ENCODE results near the gene LRRC8E.
A peak's percentile ranks its signal among the peaks of the same experiment; 100 is the strongest.

The LRRC8E gene

DNA sequence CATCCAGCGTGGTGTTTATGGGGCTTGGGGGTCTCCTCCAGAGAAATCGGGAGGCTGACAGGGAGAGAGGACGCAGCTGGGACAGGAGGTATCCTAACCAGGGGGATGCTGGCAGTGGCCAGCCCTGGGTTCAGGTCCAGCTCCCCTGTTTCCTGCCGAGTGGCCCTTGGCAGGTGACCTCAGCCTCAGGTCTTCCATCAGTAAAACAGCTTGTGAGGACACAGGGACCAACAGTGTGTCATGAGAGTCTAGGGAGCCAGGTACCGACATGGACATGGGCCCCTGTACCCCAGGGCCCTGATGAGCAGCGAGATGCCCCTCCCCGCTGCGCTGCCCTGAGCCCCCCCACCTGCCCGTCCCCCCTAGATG, 38.7 kb upstream of the LRRC8E start:
- H3K4me3 ChIP-seq (ENCODE audit: low read depth, low read length) = no peak overlapping the region
- in situ Hi-C loops (cut with HindIII; ENCODE audit: low sequenced_read_pairs) = no loop called here
- TF ChIP-seq, protein P1, sequence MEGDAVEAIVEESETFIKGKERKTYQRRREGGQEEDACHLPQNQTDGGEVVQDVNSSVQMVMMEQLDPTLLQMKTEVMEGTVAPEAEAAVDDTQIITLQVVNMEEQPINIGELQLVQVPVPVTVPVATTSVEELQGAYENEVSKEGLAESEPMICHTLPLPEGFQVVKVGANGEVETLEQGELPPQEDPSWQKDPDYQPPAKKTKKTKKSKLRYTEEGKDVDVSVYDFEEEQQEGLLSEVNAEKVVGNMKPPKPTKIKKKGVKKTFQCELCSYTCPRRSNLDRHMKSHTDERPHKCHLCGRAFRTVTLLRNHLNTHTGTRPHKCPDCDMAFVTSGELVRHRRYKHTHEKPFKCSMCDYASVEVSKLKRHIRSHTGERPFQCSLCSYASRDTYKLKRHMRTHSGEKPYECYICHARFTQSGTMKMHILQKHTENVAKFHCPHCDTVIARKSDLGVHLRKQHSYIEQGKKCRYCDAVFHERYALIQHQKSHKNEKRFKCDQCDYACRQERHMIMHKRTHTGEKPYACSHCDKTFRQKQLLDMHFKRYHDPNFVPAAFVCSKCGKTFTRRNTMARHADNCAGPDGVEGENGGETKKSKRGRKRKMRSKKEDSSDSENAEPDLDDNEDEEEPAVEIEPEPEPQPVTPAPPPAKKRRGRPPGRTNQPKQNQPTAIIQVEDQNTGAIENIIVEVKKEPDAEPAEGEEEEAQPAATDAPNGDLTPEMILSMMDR (IDR thresholded peaks at IDR 0.05; ENCODE audit: low read depth, low read length, missing control alignments) = no peak
- DNase-seq (ENCODE audit: low read depth) = no peak

DNA sequence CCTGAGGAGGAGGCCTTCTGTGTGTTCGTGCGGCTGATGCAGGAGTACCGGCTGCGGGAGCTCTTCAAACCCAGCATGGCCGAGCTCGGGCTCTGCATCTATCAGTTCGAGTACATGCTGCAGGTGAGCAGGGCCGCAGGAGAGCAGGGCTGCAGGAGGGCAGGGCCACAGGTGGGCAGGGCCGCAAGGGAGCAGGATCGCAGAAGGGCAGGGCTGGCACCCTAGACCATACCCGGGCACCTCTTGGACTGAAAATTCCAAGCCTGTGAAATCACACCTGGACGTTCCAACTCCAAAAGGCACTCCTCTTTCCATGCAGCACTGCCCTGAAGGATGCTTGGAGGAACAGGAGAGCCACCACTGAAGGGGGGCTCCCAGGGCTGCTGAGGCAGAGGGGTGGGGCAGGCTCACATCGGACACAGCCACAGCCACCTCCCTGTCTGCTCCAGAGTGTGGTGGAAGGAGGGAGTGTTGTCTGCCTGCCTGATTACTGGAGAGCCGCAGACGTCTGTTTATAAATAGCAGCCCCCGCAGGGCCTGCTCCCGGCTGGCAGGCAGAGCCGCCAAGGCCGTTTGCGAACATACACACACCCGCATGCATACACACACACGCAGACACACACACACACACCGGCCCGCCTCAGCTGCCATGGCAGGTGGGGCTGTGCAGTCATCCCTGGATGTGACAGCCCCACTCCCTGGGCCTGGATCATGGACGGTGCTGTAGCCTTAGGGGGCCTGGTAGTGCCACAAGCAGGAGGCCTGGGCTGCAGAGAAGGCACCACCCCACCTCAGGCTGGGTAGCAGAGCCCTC, 38.1 kb upstream of the LRRC8E start:
- TF ChIP-seq, protein P1 (IDR thresholded peaks at IDR 0.05; ENCODE audit: low read depth, low read length, missing control alignments) = no peak
- no peak for DNase-seq (ENCODE audit: low read depth)
- in situ Hi-C loops (cut with HindIII; ENCODE audit: low sequenced_read_pairs) = no loop called here
- H3K4me3 ChIP-seq (ENCODE audit: low read depth, low read length) = no peak overlapping the region

DNA sequence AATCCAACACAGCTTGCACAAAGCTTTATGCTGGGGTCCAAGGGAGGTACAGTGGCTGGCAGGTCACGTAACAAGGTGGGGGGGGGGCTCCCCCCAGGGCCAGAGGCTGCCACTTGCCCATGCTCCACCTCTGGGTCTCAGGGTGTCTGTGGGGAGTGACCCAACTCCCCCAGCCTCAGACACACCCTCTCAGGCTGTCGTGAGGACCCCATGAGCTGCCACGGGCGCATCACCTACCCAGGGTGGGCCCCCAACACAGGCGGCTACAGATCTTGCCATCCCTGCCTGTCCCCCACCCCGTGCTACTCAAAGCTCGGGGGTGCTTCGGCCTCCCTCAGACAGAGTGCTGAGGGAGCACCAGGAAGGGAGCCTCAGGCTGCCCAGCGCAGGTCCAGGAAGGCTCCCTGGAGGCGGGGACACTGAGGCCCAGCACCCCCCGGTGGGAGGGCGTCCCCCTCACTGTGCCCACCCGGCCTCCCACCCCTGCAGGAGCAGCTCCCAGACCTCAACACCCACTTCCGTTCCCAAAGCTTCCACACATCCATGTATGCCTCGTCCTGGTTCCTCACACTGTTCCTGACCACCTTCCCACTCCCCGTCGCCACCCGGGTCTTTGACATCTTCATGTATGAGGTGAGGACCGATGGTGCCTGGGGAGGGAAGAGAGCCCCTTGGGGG, 37.2 kb upstream of the LRRC8E start:
- in situ Hi-C loops (cut with HindIII; ENCODE audit: low sequenced_read_pairs) = no loop called here
- DNase-seq (ENCODE audit: low read depth) = no peak
- no peak overlapping the region for H3K4me3 ChIP-seq (ENCODE audit: low read depth, low read length)
- TF ChIP-seq, protein P1 (IDR thresholded peaks at IDR 0.05; ENCODE audit: low read depth, low read length, missing control alignments) = no peak

DNA sequence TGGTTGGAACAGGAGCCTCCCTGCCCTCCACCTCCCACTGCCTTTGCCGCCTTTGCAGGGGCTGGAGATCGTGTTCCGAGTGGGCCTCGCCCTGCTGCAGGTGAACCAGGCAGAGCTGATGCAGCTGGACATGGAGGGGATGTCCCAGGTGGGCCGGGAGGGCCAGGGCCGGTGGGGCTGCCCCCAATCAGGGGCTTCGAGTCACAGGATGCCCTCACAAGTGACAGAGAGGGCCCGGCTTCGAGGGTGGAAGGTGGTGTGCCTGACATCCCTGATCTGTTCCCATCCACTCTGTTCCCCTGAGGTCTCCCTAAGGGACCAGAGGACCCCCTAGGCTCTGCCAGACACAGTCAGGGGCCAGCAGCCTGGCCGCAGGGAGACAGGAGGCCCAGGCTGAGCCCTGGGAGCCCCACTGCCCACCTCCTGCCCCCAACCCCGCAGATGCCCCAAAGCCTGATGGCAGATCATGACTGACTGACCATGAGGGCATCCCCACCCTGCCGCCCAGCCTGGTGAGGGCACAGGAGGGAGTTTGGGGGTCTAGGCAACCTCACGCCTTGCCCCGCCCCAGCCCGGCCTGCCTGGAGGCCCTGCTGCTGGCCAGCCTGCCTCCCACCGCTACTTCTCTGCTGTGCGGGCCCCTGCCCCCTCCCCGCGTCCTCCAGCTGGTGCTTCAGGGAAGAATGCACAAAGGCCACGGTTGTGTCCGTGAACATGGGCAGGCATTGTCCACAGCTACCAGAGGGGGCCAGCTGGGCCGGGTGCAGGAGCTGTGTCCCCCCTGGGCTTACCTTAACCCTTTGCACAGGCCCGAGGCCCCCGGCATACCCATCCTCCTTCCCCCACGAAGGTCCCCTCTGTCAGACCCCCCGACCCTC, 36.4 kb upstream of the LRRC8E start:
- in situ Hi-C loops (cut with HindIII; ENCODE audit: low sequenced_read_pairs) = no loop called here
- TF ChIP-seq, protein P1 (IDR thresholded peaks at IDR 0.05; ENCODE audit: low read depth, low read length, missing control alignments) = no peak

DNA sequence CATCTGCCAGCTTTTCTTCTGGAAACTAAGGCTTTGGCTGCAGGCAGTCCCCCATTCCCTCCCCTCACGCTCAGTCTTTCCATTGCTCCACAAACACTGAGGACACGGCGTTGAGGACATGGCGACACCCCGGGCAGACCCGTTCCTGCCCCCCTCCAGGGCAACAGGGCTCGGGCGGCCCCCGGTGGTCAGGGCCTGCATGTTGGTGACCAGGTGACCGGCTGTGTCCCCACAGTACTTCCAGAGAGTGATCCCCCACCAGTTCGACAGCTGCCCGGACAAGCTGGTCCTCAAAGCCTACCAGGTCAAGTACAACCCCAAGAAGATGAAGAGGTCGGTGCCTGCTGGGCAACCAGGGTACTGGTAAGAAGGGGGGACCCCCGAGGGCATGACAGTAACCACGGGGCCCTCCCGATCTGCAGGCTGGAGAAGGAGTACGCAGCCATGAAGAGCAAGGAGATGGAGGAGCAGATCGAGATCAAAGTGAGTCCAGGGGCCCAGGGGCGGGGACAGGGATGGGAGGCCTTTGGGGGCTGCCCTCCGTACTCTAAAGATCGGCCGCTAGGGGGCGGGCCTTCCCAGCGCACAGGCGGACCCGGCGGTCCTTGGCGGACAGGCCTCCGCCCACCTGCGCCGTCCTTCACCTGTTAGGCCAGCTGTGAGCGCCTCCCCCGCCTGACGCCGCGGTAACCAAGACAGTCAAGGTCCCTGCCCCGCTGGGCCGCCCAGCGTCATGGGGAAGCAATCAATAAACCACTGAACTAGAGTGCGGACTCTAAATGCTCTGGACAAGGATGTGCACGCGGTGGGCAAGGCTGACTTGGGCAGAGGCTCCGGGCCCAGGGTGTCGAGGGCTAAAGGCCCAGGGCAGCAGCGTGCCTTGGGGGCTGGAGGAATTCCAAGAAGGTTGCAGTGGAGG, 35.2 kb upstream of the LRRC8E start:
- TF ChIP-seq, protein P1 (IDR thresholded peaks at IDR 0.05; ENCODE audit: low read depth, low read length, missing control alignments) = peak; percentile 77
- DNase-seq (ENCODE audit: low read depth) = no peak
- H3K4me3 ChIP-seq (ENCODE audit: low read depth, low read length) = no peak overlapping the region
- in situ Hi-C loops (cut with HindIII; ENCODE audit: low sequenced_read_pairs) = no loop called here

More for the DNA sequence above, 36.4 kb upstream of the LRRC8E start:
- DNase-seq (ENCODE audit: low read depth) = no peak
- H3K4me3 ChIP-seq (ENCODE audit: low read depth, low read length) = no peak overlapping the region

Data from astrocyte of the cerebellum (primary cell).